HTERT RPE-1 (cell line): ENCODE measurements around the gene ADARB2.

Experiments used
- in situ Hi-C: fragments of 300-500 bp; cut with MboI; formaldehyde crosslinking; loops from 4 replicates; pipeline ENCODE4 v1.14.3; 2020; ENCODE audit warnings: low sequenced_read_pairs

ADARB2 gene

DNA sequence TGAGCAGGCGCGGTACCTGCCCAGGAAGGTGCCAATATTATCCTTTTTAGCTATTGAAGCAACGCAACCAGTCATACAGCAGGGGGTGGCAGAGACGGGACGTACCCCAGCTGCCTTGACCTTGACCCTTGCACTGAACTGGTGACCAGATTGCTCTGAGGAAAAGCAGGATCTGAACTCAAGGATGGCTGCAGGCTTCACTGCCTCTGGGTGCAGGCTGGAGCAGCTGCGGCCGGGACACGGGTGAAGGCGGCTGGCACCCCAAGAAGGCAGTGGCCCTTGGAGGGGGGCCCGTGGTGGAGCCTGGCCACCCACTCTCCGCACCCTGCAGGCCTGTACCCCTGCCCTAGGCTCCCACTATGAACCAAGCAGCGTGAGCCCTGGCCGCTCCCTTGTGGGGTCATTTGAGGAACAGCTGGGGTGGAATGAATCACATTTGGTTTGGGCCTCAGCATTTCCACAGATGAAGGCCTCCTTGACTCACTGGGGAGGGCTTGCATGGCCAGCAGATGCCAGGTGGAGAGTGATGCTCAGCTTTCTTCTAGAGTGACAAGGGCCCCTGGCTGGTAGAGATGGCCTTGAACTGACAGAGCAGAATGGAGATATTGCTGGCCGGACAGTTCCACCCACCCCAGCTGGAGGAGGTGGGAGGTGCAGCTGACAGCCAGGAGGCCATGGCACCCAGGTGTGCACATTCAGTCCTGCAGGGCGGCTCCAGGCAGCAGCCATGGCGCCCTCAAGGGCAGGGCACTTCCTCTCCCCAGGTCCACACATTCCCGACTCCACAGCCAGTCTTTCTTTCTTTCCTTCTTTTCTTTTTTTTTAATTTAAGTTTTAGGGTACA is 462.4 kb downstream of the ADARB2 start:
- in situ Hi-C loops: no loop called here

DNA sequence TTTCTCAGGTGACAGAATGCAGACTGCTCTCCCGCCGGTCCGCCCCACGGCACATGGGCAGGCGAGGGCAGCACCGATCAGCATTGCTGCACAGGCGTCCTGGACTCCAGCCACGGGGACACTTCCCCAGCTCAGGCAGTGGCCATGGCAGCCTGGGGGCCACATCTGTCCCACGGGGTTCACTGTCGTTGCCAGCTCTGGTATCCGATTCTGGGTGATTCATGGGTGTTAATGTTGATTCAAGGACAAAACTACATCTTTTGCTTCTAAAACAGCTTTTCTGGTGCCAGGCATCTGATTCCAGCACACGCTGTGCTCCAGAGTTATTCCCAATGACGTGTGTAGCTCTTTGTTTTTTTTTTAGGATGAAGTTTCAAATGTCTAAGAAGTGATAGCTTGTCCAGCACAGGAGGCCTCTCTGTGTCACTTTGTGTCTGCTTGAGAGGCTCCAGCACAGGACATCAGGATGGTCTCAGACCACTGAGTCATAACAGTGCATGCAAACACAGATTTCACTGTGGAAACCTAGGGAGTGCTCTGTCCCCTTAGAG is 463.1 kb downstream of the ADARB2 start:
- in situ Hi-C loops: no loop called here

DNA sequence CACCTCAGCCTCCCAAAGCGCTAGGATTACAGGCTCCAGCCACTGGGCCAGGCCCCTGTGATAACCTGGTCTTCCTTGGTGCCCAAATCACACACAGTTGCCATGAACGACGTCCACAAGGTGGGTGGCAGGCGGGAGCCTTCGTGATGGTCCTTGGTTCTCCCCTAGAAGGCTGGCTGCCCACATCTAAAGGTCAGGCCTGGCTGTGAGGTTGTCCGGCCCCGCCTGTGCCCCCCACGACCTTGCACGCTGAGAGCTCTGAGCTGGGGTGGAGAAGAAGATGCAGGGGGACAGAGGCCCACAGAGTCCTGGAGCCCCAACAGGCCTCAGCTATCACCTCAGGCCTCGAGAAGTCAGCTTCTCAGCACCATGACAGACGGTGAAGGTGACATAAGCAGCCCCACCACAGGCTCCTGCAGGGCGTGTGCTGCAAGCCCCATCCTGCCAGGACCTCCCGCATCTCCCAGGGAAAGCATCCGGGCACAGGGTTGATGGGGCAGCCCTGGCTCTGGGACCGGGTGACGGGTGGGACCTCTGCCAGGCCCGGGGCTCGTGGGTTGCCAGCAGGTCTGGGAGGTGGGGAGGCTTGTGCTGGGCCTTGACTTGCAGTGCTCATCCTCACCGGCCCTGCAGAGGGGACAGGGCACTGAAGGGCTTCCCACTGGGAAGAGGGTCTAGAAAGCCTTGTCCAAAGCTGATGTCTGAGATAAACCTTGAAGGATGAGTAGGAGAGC is 463.8 kb downstream of the ADARB2 start:
- in situ Hi-C loops: no loop called here

DNA sequence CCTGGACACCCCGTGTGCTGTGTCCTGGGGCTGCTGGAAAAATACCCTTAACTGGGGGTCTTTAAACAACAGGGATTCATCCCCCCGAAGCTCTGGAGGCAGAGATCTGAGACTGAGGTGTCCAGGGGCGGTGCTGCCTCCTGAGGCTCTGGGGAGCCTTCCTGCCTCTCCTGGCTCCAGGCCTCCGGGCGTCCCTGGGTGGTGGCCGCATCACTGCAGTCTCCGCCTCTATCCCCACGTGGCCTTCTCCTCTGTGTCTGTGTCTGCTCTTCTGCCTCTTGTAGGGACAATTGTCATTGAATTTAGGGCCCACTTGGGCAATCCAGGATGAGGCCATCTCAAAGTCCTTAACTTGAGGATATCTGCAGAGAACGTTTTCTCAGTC is 464.6 kb downstream of the ADARB2 start:
- in situ Hi-C loops: no loop called here

DNA sequence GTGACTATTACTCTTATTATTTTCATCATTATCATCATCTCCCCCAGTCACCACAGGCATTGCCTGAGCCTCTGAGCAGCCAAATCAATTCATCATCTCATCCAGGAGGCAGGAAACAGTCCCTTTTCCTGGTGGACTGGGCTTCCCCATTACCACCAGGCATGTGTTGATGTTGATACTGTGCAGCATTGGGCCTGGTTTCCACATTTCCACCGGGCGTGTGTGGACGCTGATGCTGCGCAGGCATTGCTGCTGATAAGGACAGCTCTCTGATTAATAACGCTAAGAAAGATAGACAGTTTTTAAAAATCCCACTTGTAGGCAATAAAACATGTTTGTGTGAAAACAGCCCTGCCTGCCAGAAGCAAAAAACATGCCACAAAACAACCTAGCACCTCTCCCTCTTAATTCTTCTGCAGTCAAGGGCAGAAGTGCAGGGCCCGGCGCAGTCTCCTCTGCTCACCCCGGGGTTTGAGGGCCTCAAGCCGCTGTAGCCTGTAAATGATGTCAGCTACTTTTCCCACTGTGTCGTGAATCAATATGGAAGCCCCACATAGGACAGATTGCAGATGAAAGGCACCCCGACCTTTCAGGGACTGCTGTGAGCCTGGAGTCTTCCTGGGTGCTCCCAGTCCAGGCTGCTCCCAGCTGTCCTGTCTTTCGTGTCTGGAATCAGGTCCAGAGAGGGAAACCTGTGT is 465.1 kb downstream of the ADARB2 start:
- in situ Hi-C loops: no loop called here

GRCh38 chr10:1270906-1271305 is 466.4 kb downstream of the ADARB2 start:
- in situ Hi-C loops: no loop called here

DNA sequence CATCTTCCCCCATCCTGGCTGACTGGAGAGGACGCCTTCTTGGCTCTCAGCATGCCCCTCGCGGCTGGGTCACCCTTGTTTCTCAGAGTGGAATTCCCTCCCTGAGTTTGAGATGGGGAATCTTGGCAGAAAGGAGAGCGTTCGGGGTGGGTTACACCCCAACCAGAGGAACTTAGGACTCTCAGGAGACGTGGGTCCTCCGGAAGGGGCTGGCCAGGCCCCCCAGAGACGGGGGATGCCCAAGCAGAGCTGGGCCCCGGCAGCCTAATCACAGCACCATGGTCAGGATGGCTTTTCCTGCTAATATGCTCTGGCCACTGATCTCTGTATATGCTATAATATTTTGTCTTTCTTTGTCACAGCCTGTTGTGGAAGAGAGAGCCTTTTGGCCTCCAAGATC is 466.8 kb downstream of the ADARB2 start:
- in situ Hi-C loops: no loop called here

DNA sequence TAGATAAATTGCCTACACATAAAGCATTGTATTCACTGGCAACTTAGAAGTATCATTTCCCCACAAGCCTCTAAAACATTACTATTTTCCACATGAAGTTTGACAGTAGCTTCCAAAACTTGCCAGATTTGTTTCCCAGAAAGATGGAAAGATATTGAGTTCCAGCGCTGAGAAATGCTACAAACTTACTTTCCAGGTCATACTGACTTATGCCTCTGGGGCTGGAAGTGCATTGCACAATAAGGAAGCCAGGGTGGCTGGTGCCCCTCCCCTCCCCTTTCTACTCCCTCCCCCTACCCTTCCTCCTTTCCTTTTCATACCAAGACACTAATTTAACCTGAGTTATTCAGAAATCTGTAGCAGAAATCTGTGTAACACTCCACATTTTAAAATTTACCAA is 468.5 kb downstream of the ADARB2 start:
- in situ Hi-C loops: no loop called here

DNA sequence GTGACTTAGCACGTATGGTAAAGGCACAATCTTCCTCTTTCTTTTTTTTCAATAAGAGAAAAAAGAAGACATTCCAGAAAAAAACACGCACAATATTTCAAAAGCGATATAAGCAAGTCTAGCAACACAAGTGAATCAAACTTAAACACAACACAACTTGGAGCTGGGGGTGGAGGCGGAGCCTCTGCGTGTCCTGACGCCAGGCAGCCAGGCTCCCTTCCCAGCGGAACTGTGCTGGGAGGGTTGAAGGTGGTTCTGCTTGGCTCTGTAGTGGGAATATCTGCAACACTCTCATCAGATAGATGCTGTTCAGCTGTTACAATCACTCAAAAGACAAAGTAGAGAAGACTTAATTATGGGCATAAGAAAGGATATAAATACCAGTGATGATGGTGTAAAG is 469.8 kb downstream of the ADARB2 start:
- in situ Hi-C loops: no loop called here

DNA sequence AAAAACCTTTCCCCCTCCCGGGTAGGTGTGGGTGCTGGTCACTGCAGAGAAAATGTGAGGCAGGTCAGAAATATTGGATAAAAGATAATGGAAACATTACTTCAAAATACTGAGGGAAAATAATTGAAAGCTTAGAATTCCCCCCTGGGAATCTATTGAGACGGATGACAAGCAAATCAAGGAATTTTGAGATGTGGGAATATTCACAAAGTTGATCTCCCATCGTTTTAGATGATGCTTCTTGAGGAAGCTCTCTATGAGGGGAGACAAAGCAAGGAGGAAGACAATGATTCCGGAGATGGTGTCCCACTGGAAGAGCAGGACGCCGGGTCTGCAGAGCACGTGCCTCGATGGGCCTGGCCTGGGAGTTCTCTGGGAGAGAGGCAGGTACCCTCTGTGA is 470.2 kb downstream of the ADARB2 start:
- in situ Hi-C loops: no loop called here

DNA sequence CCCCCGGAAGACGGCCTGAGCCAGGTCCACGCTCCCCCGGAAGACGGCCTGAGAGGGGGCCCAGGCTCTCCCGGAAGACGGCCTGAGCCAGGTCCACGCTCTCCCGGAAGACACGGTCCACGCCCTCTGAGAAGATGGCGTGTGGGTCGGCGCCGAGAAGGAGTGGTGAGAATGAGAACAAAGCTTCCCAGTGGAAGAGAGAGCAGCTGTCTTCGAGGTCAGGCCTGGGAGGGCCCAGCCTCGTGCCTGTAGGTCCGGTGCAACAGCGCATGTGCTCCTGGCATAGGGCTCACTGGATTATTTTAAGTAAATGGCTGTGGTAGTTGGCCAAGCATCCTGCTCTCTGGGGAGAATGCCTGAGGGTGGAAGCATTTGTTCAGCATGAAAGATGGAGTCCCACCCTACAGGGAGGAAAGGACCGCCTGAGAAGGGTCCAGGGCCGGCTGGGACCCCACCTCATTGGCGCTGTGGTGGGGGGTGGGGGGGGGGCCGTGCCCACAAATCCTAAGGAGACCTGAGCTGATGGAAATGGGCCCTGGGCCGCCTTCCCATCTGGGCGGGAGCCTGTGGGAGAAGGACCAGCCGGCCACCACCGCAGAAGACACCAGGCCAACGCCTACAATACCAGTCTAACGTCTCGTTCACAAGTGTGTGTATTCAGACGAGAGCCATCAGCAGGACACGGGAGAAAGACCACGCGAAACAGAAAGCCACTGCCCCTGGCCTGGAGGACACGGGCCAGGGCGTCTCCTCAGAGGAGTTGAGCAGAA is 471.1 kb downstream of the ADARB2 start:
- in situ Hi-C loops: no loop called here

GRCh38 chr10:1264001-1264400 is 473.3 kb downstream of the ADARB2 start:
- in situ Hi-C loops: no loop called here

DNA sequence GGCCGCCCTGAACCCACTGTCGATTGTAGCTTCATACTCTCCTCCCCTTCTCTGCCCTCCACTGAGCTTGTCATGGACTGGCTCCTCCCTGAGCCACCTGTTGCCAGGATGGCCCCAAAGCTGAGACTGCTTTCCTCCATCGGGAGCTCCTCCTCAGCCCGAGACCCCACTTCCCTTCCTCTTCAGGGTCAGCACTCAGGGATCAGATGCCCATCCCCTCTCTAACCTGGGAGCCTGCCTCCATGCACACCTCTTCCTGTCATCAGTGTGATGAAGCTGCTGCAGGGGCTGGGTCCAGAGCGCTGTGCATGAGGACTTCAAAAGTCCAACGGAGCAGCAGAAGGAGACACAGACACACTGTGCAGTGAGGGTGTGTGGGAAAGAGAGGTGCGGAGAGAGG is 480.1 kb downstream of the ADARB2 start:
- in situ Hi-C loops: no loop called here

GRCh38 chr10:1256432-1256725 is 480.9 kb downstream of the ADARB2 start:
- in situ Hi-C loops: no loop called here

DNA sequence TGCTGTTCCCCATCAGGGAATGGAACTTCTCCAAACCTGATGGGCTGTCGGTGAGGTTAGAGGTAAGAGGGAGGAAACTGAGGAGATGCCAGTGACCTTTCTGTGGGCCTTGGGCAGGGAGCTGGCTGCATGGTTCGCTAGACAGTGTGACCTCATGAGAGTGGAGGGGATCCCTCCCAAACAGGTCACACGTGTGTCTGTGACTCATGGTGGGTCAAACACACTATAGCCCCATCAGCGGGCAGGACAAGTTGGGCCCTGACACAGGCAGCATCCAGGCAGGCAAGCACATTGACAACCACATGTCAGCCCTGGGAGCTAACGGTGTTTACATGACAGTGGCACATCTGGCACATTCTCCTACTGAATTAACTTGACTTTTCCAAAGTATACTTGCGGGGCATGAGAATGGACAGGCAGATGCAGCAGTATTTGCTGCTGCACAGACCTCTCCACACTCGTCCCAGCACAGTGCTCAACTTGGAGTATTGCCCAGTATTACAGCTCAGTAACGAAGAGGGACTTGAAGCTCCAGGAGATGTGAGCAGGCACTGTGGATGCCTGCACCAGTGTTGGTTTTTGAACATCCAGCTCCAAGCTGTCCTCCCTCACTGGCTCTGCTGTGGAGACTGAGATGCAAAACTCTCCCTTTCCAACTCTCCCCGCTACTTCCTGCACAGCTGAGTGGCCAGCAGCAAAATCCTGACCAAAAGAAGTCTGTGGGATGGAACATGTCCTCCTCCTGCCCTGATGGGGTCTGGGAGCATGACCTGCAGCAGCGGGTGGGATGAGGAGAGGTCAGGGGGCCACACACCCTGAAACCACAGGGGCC is 481.5 kb downstream of the ADARB2 start:
- in situ Hi-C loops: no loop called here

DNA sequence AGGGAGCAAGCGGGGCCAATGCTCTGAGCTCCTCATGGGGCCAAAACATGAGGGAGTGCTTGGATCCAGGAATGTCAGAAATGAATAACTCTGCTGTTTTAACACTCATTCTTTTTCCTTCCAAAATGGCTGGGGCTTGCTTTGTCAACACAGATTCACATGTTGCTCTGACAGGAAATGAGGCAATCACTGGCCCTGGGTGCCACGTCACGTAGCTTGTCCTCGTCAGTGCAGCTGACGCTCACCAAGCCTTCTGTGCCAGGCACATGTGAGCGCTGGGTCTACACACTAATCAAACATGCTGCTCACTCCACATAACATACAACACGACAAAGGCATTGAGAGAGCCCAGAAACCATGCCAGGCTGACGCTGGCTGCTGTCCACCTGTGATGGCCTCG is 482.2 kb downstream of the ADARB2 start:
- in situ Hi-C loops: no loop called here

DNA sequence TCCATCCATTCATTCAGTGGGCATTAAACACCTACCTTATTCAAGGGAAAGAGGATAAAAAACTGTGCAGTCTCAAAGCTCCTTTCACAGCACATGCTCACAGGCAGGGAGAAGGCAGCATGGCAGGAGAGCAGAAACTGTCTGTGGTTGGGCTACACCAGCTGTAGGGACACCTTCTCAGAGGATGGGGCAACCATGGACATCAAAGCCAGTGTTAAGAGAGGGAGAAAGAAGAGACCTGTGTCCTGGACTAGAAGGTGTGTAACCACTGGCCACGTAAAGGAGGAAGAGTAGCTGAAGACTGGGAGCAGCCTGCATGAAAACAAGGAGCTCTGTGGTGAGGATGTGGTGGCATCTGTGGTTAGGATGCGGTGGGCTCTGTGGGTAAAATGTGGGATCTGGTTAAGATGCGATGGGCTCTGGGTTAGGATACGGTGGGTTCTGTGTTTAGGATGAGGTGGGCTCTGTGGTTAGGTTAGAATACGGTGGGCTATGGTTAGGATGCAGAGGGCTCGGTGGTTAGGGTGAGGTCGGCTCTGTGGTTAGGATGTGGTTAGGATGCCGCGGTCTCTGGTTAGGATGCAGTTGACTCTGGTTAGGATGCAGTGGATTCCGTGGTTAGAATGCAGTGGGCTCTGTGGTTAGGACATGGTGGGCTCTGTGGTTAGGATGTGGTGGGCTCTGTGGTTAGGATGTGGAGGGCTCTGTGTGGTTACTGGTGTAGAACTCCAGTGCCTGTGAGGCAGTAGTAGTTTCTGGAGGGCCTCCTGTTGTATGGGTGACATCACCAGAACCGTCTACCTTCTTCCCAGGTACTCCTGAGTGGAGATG is 483.6 kb downstream of the ADARB2 start:
- in situ Hi-C loops: no loop called here

GRCh38 chr10:1251769-1252168 is 485.6 kb downstream of the ADARB2 start:
- in situ Hi-C loops: no loop called here
